AG09309 (cell line): ENCODE data around the gene ANTKMT.

ENCODE experiments used
- DNase-seq: peaks from one replicate; pipeline ENCODE4 v3.0.0-alpha.2; 2010; ENCODE audit warnings: low read depth
- H3K4me3 ChIP-seq: 2 replicates; pipeline ENCODE4 v1.5.1; 2011; ENCODE audit warnings: mild to moderate bottlenecking, low read depth, low read length, moderate library complexity; ENCODE audit not compliant: control insufficient read depth
- TF ChIP-seq, protein P1 (sequence below): IDR thresholded peaks from 2 replicates; pipeline ENCODE4 v1.5.1; 2011; ENCODE audit warnings: mild to moderate bottlenecking, low read depth, low read length, inconsistent platforms; ENCODE audit not compliant: insufficient read depth, control insufficient read depth; ENCODE audit errors: missing control alignments

Gene ANTKMT

DNA sequence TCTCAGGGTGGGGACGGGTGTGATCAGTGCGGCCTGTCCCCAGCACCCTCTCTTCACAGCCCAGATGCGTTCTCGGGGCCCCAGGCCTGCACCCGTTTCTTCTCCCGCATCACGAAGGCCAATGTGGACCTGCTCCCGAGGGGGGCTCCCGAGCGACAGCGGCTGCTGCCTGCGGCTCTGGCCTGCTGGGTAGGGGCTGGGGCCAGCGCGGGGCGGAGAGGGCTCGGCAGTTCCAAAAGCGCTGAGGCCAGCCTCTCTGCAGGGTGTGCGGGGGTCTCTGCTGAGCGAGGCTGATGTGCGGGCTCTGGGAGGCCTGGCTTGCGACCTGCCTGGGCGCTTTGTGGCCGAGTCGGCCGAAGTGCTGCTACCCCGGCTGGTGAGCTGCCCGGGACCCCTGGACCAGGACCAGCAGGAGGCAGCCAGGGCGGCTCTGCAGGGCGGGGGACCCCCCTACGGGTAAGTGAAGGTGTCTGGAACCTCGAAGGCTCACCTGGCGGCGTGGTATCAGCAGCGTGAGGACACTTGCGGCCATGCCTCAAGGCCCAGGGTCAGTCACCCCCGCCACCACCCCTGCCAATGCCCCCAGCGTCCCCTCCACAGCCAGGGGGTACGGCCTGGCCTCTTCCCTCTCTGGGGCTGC lies 44.0 kb downstream of the ANTKMT start:
- no peak for DNase-seq
- no peak overlapping the region for H3K4me3 ChIP-seq
- TF ChIP-seq, protein P1, sequence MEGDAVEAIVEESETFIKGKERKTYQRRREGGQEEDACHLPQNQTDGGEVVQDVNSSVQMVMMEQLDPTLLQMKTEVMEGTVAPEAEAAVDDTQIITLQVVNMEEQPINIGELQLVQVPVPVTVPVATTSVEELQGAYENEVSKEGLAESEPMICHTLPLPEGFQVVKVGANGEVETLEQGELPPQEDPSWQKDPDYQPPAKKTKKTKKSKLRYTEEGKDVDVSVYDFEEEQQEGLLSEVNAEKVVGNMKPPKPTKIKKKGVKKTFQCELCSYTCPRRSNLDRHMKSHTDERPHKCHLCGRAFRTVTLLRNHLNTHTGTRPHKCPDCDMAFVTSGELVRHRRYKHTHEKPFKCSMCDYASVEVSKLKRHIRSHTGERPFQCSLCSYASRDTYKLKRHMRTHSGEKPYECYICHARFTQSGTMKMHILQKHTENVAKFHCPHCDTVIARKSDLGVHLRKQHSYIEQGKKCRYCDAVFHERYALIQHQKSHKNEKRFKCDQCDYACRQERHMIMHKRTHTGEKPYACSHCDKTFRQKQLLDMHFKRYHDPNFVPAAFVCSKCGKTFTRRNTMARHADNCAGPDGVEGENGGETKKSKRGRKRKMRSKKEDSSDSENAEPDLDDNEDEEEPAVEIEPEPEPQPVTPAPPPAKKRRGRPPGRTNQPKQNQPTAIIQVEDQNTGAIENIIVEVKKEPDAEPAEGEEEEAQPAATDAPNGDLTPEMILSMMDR, result no peak

DNA sequence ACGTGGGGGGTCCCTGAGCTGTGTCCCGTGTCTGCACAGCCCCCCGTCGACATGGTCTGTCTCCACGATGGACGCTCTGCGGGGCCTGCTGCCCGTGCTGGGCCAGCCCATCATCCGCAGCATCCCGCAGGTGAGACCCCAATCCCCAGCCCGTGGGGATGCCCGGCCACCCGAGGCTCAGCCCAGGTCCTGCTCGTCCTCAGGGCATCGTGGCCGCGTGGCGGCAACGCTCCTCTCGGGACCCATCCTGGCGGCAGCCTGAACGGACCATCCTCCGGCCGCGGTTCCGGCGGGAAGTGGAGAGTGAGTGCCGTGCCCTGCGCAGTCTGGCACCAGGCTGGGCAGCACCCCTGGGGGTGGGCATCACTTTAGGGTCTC lies 44.5 kb downstream of the ANTKMT start:
- H3K4me3 ChIP-seq, result no peak overlapping the region
- no peak for DNase-seq
- TF ChIP-seq, protein P1, result no peak

DNA sequence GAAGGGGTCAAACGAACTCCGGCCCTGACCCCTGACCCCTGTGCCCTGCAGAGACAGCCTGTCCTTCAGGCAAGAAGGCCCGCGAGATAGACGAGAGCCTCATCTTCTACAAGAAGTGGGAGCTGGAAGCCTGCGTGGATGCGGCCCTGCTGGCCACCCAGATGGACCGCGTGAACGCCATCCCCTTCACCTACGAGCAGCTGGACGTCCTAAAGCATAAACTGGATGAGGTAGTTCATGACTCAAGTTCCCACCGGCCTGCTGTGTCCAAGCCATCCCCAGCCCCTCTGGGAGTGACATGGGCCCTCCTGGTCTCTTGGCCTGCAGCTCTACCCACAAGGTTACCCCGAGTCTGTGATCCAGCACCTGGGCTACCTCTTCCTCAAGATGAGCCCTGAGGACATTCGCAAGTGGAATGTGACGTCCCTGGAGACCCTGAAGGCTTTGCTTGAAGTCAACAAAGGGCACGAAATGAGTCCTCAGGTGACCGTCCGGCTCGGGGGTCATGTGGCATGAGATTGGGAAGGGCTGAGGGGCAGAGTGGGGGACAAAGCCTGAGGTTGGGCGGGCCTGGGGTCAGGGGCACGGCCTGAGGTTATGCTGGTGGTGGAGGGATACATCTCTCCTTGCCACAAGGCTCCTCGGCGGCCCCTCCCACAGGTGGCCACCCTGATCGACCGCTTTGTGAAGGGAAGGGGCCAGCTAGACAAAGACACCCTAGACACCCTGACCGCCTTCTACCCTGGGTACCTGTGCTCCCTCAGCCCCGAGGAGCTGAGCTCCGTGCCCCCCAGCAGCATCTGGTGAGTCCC lies 45.3 kb downstream of the ANTKMT start:
- TF ChIP-seq, protein P1, result no peak
- DNase-seq, result no peak
- no peak overlapping the region for H3K4me3 ChIP-seq

DNA sequence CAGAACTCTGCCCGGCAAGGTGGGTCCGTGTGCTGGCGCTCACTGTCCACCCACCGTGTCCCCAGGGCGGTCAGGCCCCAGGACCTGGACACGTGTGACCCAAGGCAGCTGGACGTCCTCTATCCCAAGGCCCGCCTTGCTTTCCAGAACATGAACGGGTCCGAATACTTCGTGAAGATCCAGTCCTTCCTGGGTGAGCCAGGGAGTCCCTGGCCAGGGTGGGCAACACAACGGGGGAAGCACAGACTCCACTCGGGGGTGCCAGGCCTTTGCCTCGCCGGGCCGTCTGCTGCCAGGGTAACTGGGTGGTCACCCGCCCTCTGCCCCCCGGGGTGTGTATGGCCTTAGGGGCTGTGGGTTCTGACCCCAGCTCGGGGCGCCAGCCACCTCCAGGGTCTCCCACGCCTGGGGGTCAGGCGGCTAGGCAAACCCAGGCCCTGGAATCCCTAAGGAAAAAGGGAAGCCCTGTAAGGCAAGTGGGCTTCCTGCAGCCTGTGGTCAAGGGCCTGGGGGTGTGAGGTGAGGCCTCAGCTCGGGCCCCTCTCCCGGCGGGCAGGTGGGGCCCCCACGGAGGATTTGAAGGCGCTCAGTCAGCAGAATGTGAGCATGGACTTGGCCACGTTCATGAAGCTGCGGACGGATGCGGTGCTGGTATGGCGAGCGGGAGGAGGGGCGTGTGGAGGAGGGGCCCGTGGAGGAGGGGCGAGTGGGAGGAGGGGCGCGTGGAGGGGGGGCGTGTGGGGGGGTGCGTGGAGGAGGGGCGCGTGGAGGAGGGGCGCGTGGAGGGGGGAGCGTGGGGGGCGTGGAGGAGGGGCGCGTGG lies 46.1 kb downstream of the ANTKMT start:
- TF ChIP-seq, protein P1, result no peak
- DNase-seq, result no peak
- no peak overlapping the region for H3K4me3 ChIP-seq

DNA sequence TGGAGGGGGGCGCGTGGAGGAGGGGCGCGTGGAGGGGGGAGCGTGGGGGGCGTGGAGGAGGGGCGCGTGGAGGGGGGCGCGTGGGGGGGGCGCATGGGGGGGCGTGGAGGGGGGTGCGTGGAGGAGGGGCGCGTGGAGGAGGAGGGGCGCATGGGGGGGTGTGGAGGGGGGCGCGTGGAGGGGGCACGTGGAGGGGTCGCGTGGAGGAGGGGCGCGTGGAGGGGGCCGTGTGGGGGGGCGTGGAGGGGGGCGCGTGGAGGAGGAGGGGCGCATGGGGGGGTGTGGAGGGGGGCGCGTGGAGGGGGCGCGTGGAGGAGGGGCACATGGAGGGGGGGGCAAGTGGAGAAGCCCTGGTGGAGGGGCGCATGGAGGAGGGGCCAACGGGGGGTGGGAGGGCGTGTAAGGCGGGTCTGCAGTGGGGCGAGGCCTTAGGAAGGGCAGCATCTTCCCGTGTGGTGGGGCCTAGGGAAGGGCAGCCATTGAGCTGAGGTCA lies 46.8 kb downstream of the ANTKMT start:
- no peak for DNase-seq
- TF ChIP-seq, protein P1, result no peak
- no peak overlapping the region for H3K4me3 ChIP-seq

DNA sequence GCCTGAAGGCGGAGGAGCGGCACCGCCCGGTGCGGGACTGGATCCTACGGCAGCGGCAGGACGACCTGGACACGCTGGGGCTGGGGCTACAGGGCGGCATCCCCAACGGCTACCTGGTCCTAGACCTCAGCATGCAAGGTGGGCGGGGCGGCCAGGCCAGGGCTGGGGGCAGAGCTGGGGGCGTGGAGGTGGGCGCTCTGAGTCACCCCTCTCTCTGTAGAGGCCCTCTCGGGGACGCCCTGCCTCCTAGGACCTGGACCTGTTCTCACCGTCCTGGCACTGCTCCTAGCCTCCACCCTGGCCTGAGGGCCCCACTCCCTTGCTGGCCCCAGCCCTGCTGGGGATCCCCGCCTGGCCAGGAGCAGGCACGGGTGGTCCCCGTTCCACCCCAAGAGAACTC lies 47.5 kb downstream of the ANTKMT start:
- no peak overlapping the region for H3K4me3 ChIP-seq
- TF ChIP-seq, protein P1, result no peak
- no peak for DNase-seq
